ENCODE measurements around the gene ZMIZ1. TPM values are rescaled to one million over a fixed set of nuclear protein-coding genes. Genes with fewer than 3 reads are reported as not detected.

The ZMIZ1 gene
- total and polyA plus RNA-seq, 2 experiments from 2014 or later: 9.2 to 30.9 TPM

DNA sequence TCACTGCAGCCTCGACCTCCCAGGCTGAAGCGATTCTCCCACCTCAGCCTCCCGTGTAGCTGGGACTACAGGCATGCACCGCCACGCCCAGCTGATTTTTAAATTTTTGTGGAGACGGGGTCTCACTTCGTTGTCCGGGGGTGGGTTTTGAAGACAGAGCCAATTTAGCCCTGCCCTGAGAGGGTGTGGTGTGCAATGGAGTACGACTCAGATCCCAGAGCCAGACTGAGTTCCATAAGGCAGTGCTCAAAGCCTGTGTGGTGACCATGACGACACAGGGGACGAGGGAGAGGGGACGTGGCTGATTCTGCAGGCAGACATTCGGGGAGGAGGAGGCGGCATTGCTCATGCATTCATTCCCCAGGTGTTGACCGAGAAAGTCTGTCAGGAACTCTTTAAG, 72.1 kb downstream of the ZMIZ1 start (continued):
- TF ChIP-seq, protein P1, sequence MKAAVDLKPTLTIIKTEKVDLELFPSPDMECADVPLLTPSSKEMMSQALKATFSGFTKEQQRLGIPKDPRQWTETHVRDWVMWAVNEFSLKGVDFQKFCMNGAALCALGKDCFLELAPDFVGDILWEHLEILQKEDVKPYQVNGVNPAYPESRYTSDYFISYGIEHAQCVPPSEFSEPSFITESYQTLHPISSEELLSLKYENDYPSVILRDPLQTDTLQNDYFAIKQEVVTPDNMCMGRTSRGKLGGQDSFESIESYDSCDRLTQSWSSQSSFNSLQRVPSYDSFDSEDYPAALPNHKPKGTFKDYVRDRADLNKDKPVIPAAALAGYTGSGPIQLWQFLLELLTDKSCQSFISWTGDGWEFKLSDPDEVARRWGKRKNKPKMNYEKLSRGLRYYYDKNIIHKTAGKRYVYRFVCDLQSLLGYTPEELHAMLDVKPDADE (IDR thresholded peaks at IDR 0.05): no peak

DNA sequence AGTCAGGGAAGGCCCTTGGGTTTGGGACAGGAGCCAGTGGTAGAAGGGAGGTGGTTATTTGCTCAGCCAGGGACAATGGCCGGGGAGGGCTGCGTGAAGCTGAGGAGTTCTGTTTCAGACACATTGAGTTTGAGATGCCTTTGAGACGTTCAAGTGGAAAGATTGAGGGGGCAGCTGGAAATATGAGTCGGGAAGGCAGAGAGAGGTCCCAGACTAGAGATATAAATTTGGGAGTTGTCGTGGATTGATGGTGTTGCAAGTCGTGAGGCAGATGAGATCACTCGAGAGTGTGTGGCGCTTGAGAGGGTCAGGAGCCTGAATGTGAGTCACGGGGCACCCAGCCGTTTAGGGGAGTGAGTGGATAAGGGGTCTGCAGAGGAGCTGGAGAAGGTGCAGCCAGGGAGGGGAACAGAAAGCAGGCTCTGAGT, 73.3 kb downstream of the ZMIZ1 start:
- H2AFZ ChIP-seq: no peak overlapping the region
- TF ChIP-seq, protein P2, sequence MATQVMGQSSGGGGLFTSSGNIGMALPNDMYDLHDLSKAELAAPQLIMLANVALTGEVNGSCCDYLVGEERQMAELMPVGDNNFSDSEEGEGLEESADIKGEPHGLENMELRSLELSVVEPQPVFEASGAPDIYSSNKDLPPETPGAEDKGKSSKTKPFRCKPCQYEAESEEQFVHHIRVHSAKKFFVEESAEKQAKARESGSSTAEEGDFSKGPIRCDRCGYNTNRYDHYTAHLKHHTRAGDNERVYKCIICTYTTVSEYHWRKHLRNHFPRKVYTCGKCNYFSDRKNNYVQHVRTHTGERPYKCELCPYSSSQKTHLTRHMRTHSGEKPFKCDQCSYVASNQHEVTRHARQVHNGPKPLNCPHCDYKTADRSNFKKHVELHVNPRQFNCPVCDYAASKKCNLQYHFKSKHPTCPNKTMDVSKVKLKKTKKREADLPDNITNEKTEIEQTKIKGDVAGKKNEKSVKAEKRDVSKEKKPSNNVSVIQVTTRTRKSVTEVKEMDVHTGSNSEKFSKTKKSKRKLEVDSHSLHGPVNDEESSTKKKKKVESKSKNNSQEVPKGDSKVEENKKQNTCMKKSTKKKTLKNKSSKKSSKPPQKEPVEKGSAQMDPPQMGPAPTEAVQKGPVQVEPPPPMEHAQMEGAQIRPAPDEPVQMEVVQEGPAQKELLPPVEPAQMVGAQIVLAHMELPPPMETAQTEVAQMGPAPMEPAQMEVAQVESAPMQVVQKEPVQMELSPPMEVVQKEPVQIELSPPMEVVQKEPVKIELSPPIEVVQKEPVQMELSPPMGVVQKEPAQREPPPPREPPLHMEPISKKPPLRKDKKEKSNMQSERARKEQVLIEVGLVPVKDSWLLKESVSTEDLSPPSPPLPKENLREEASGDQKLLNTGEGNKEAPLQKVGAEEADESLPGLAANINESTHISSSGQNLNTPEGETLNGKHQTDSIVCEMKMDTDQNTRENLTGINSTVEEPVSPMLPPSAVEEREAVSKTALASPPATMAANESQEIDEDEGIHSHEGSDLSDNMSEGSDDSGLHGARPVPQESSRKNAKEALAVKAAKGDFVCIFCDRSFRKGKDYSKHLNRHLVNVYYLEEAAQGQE (IDR thresholded peaks at IDR 0.05; ENCODE audit: unreplicated experiment): no peak
- TF ChIP-seq NANOG (IDR thresholded peaks at IDR 0.05; ENCODE audit: borderline replicate concordance) (no peak), POLR2AphosphoS5 (IDR thresholded peaks at IDR 0.05; ENCODE audit: low read depth) (no peak), ZNF331 (CRISPR knock-in tag; IDR thresholded peaks at IDR 0.05; ENCODE audit: low read depth) (no peak), EZH2 (IDR thresholded peaks at IDR 0.05; ENCODE audit: low read depth, unreplicated experiment) (no peak), ZNF114 (CRISPR knock-in tag; IDR thresholded peaks at IDR 0.05) (no peak), STAT1 (IDR thresholded peaks at IDR 0.05; ENCODE audit: unreplicated experiment) (no peak), JUNB (IDR thresholded peaks at IDR 0.05; ENCODE audit: unreplicated experiment) (no peak)
- TF ChIP-seq, protein P1 (IDR thresholded peaks at IDR 0.05): no peak
- TF ChIP-seq, protein P3, sequence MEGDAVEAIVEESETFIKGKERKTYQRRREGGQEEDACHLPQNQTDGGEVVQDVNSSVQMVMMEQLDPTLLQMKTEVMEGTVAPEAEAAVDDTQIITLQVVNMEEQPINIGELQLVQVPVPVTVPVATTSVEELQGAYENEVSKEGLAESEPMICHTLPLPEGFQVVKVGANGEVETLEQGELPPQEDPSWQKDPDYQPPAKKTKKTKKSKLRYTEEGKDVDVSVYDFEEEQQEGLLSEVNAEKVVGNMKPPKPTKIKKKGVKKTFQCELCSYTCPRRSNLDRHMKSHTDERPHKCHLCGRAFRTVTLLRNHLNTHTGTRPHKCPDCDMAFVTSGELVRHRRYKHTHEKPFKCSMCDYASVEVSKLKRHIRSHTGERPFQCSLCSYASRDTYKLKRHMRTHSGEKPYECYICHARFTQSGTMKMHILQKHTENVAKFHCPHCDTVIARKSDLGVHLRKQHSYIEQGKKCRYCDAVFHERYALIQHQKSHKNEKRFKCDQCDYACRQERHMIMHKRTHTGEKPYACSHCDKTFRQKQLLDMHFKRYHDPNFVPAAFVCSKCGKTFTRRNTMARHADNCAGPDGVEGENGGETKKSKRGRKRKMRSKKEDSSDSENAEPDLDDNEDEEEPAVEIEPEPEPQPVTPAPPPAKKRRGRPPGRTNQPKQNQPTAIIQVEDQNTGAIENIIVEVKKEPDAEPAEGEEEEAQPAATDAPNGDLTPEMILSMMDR (conservative IDR thresholded peaks at IDR 0.05; ENCODE audit: low read depth in 2 of 2): no peak
- TF ChIP-seq, protein P4, sequence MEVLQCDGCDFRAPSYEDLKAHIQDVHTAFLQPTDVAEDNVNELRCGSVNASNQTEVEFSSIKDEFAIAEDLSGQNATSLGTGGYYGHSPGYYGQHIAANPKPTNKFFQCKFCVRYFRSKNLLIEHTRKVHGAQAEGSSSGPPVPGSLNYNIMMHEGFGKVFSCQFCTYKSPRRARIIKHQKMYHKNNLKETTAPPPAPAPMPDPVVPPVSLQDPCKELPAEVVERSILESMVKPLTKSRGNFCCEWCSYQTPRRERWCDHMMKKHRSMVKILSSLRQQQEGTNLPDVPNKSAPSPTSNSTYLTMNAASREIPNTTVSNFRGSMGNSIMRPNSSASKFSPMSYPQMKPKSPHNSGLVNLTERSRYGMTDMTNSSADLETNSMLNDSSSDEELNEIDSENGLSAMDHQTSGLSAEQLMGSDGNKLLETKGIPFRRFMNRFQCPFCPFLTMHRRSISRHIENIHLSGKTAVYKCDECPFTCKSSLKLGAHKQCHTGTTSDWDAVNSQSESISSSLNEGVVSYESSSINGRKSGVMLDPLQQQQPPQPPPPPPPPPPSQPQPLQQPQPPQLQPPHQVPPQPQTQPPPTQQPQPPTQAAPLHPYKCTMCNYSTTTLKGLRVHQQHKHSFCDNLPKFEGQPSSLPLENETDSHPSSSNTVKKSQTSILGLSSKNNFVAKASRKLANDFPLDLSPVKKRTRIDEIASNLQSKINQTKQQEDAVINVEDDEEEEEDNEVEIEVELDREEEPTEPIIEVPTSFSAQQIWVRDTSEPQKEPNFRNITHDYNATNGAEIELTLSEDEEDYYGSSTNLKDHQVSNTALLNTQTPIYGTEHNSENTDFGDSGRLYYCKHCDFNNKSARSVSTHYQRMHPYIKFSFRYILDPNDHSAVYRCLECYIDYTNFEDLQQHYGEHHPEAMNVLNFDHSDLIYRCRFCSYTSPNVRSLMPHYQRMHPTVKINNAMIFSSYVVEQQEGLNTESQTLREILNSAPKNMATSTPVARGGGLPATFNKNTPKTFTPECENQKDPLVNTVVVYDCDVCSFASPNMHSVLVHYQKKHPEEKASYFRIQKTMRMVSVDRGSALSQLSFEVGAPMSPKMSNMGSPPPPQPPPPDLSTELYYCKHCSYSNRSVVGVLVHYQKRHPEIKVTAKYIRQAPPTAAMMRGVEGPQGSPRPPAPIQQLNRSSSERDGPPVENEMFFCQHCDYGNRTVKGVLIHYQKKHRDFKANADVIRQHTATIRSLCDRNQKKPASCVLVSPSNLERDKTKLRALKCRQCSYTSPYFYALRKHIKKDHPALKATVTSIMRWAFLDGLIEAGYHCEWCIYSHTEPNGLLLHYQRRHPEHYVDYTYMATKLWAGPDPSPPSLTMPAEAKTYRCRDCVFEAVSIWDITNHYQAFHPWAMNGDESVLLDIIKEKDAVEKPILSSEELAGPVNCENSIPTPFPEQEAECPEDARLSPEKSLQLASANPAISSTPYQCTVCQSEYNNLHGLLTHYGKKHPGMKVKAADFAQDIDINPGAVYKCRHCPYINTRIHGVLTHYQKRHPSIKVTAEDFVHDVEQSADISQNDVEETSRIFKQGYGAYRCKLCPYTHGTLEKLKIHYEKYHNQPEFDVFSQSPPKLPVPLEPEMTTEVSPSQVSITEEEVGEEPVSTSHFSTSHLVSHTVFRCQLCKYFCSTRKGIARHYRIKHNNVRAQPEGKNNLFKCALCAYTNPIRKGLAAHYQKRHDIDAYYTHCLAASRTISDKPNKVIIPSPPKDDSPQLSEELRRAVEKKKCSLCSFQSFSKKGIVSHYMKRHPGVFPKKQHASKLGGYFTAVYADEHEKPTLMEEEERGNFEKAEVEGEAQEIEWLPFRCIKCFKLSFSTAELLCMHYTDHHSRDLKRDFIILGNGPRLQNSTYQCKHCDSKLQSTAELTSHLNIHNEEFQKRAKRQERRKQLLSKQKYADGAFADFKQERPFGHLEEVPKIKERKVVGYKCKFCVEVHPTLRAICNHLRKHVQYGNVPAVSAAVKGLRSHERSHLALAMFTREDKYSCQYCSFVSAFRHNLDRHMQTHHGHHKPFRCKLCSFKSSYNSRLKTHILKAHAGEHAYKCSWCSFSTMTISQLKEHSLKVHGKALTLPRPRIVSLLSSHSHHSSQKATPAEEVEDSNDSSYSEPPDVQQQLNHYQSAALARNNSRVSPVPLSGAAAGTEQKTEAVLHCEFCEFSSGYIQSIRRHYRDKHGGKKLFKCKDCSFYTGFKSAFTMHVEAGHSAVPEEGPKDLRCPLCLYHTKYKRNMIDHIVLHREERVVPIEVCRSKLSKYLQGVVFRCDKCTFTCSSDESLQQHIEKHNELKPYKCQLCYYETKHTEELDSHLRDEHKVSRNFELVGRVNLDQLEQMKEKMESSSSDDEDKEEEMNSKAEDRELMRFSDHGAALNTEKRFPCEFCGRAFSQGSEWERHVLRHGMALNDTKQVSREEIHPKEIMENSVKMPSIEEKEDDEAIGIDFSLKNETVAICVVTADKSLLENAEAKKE (CRISPR knock-in tag; IDR thresholded peaks at IDR 0.05): no peak

More for the DNA sequence above, 73.3 kb downstream of the ZMIZ1 start:
- no peak for DNase-seq (ENCODE audit: low spot score)
- Mint-ChIP-seq H3K27ac (peak overlapping the region; percentile 25; the same call in 1 of the 2 replicates), H3K9me3 (no peaks in the 10 kb centered on the region; the same call in 2 of the 3 replicates), H3K4me1 (peaks cover 71% of the 10 kb centered on the region), H3K4me3 (no peak overlapping the region; the same call in 2 of the 3 replicates), H3K27me3 (ENCODE audit: insufficient read depth, low read depth, poor library complexity) (peaks cover 20% of the 10 kb centered on the region), H3K36me3 (ENCODE audit: low read depth) (peaks cover 20% of the 10 kb centered on the region)
- no peaks in the 10 kb centered on the region for H3F3A ChIP-seq (replicated peaks; ENCODE audit: low read depth)
- 0 out of 2 replicates have a peak overlapping the region, but pooled peaks have one; percentile 32 for H3K27ac ChIP-seq (ENCODE audit: low read depth)
- H3K9me2 ChIP-seq (ENCODE audit: insufficient read depth): no peaks in the 10 kb centered on the region
- H3K36me3 ChIP-seq (ENCODE audit: insufficient read depth): no peaks in the 10 kb centered on the region
- H3K27me3 ChIP-seq (ENCODE audit: insufficient read depth): no peaks in the 10 kb centered on the region
- ATAC-seq: no peak
- H3K79me2 ChIP-seq (replicated peaks; ENCODE audit: insufficient read depth): peaks cover 11% of the 10 kb centered on the region; the same call in 1 of the 2 replicates
- H3K4me1 ChIP-seq (ENCODE audit: insufficient read depth): peaks cover 41% of the 10 kb centered on the region
- H4K20me1 ChIP-seq (replicated peaks; ENCODE audit: insufficient read depth): no peaks in the 10 kb centered on the region
- no peak overlapping the region for H3K4me2 ChIP-seq
- H3K4me3 ChIP-seq: no peak overlapping the region

All from GM23338 (cell line).